Thyroid gland (tissue), 4 donors: ENCODE data around the gene TUBGCP3.

Experiments
- CTCF ChIP-seq, 6 experiments: fragments of 200-600 bp in 3 of 6; fragments of 450-650 bp in 3 of 6; sonication (generic) in 3 of 6; IDR thresholded peaks; one replicate each; pipeline ENCODE4 v1.5.1; 2016 to 2019; ENCODE audit warnings: antibody characterized with exemption in 6 of 6, mild to moderate bottlenecking in 2 of 6, inconsistent platforms in 1 of 6, moderate library complexity in 1 of 6
- POLR2A ChIP-seq, 2 donors: fragments of 450-650 bp; IDR thresholded peaks; one replicate each; pipeline ENCODE4 v1.6.1; 2017; ENCODE audit warnings: antibody characterized with exemption in 2 of 2, mild to moderate bottlenecking in 2 of 2, moderate library complexity in 1 of 2

GRCh38 chr13:112606109-112607001 is 18.4 kb upstream of the TUBGCP3 start:
- TF ChIP-seq CTCF (IDR thresholded peaks at IDR 0.05) (peak; percentile 71 to 97 (median 92)), POLR2A (IDR thresholded peaks at IDR 0.05) (peak in 1 of 2 donors; percentile 46)
